Fibroblast of lung (primary cell): ENCODE measurements around the gene DENND6B.

Experiments
- CTCF ChIP-seq, 2 donors: IDR thresholded peaks in 1 of 2; conservative IDR thresholded peaks in 1 of 2; 1 replicate in 1 of 2; 2 replicates in 1 of 2; pipeline ENCODE4 v1.5.1; 2011 to 2012; ENCODE audit warnings: low read length in 2 of 2, control low read depth in 1 of 2, inconsistent platforms in 1 of 2, low read depth in 1 of 2, mild to moderate bottlenecking in 1 of 2
- EZH2 ChIP-seq: IDR thresholded peaks from 2 replicates; pipeline ENCODE4 v1.5.1; 2012; ENCODE audit warnings: low read length, control low read depth, mild to moderate bottlenecking; ENCODE audit errors: missing control alignments

DNA sequence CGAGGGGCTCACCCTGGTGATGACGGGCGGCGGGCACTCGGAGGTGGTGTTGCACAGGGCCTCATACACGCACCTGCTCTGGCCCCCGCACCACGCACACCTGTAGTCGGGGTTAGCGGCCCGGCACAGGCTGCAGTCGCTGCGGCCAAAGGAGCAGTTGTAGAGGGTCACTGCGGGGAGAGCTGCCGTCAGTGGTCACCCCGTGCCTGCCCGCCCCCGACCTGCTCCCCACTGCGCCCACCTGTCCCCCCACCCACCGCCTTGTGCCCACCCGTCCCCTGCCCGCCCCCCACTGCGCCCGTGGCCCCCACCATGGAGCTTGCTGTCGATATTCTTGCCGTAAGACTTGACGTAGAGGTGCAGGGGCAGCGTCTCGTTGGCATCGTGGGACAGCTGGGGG lies 43.0 kb downstream of the DENND6B start:
- TF ChIP-seq EZH2, result no peak
- TF ChIP-seq CTCF (conservative IDR thresholded peaks at IDR 0.05 in 1 of 2, IDR thresholded peaks at IDR 0.05 in 1 of 2; ENCODE audit: low read depth in 1 of 2, low read length in 2 of 2), result no peak
